Endodermal cell (in vitro differentiated cells): Measurements from ENCODE around the gene INTS11. TPM values are rescaled to one million over a fixed set of nuclear protein-coding genes. Genes with fewer than 3 reads are reported as not detected.

Experiments used
- DNase-seq: peaks from one replicate; pipeline ENCODE4 v3.0.0-alpha.2; 2017
- H3K27ac ChIP-seq: 2 replicates; pipeline ENCODE4 v1.5.1; 2013; ENCODE audit warnings: mild to moderate bottlenecking, low read depth, low read length, moderate library complexity
- H3K27me3 ChIP-seq: 2 replicates; pipeline ENCODE4 v1.6.1; 2013; ENCODE audit warnings: mild to moderate bottlenecking, low read length, moderate library complexity; ENCODE audit not compliant: insufficient read depth, control insufficient read depth, poor library complexity, severe bottlenecking
- H3K36me3 ChIP-seq: 2 replicates; pipeline ENCODE4 v1.7.0; 2013; ENCODE audit warnings: mild to moderate bottlenecking, low read length, moderate library complexity; ENCODE audit not compliant: control insufficient read depth, insufficient read depth
- H3K4me1 ChIP-seq: one replicate; pipeline ENCODE4 v1.7.0; 2013; ENCODE audit warnings: low read length; ENCODE audit not compliant: control insufficient read depth, insufficient read depth
- H3K4me3 ChIP-seq: 2 replicates; pipeline ENCODE4 v1.5.1; 2013; ENCODE audit warnings: mild to moderate bottlenecking, low read length, moderate library complexity
- H3K9ac ChIP-seq: 2 replicates; pipeline ENCODE4 v1.6.1; 2013; ENCODE audit warnings: mild to moderate bottlenecking, low read length, moderate library complexity; ENCODE audit not compliant: poor library complexity, severe bottlenecking; ENCODE audit errors: extremely low read depth
- H3K9me3 ChIP-seq: 2 replicates; pipeline ENCODE4 v1.6.1; 2013; ENCODE audit warnings: mild to moderate bottlenecking, low read length, moderate library complexity; ENCODE audit not compliant: control insufficient read depth
- H3K27ac Mint-ChIP-seq: 2 replicates; pipeline ENCODE4 v1.8.0; 2020; ENCODE audit warnings: mixed read lengths
- H3K27me3 Mint-ChIP-seq: 2 replicates; pipeline ENCODE4 v1.8.0; 2021; ENCODE audit warnings: mild to moderate bottlenecking, mixed read lengths; ENCODE audit not compliant: insufficient read depth
- H3K36me3 Mint-ChIP-seq: 2 replicates; pipeline ENCODE4 v1.8.0; 2020; ENCODE audit warnings: low read depth, mixed read lengths
- H3K4me1 Mint-ChIP-seq: 2 replicates; pipeline ENCODE4 v1.8.0; 2020; ENCODE audit warnings: mixed read lengths
- H3K4me3 Mint-ChIP-seq: 2 replicates; pipeline ENCODE4 v1.8.0; 2020; ENCODE audit warnings: mild to moderate bottlenecking, moderate library complexity, mixed read lengths
- H3K9me3 Mint-ChIP-seq: 2 replicates; pipeline ENCODE4 v1.8.0; 2020; ENCODE audit warnings: mild to moderate bottlenecking, mixed read lengths
- CTCF ChIP-seq: fragments of 200-600 bp; sonication (generic); conservative IDR thresholded peaks from 2 replicates; pipeline ENCODE4 v1.5.0; 2021; ENCODE audit warnings: antibody characterized with exemption, mild to moderate bottlenecking
- WGBS, 2 experiments: methylation state at CpG; one replicate each; pipeline versions ENCODE4 v1.1.5 to v1.1.7; 2013; ENCODE audit warnings: missing lambda C conversion rate in 2 of 2, mixed read lengths in 1 of 2; ENCODE audit not compliant: insufficient coverage in 1 of 2, insufficient read length in 1 of 2; 5-methylcytosine and 5-hydroxymethylcytosine counted together
- total RNA-seq, 2 donors: library from RNA; stranded (reverse); fragmentation: NEBNext Ultra II Directional in 1 of 2; extraction: Animal tissue kit (Norgen Biotek cat#: 25700) in 1 of 2; gene quantifications; 2 replicates in 1 of 2; 3 replicates in 1 of 2; pipeline ENCODE4 v1.2.1, GENCODE V29; 2021

Gene INTS11
- total RNA-seq, 2 donors from 2014 or later, result 146 to 153 TPM

GRCh38 chr1:1351511-1352427 is 27.3 kb upstream of the INTS11 start:
- no peaks in the 10 kb centered on the region for H3K36me3 Mint-ChIP-seq
- Histone ChIP-seq H3K9ac (no peak overlapping the region), H3K27ac (peak overlapping the region; percentile 68), H3K4me3 (no peak overlapping the region), H3K36me3 (peaks cover 7% of the 10 kb centered on the region), H3K27me3 (no peaks in the 10 kb centered on the region), H3K9me3 (no peaks in the 10 kb centered on the region), H3K4me1 (peaks cover 8% of the 10 kb centered on the region)
- peaks cover 9% of the 10 kb centered on the region for H3K27me3 Mint-ChIP-seq
- 69 to 72% methylated on average over 17 to 28 of the region's 29 CpGs for WGBS, 2 experiments
- H3K27ac Mint-ChIP-seq, result peak overlapping the region; percentile 67
- H3K4me3 Mint-ChIP-seq, result peak overlapping the region; percentile 42
- no peak for TF ChIP-seq CTCF
- DNase-seq, result peak; percentile 59
- H3K9me3 Mint-ChIP-seq, result no peaks in the 10 kb centered on the region
- peaks cover 10% of the 10 kb centered on the region for H3K4me1 Mint-ChIP-seq

GRCh38 chr1:1349256-1350012 is 25.0 kb upstream of the INTS11 start, which contains the start of gene DVL1:
Gene DVL1, minus strand, starts transcription at chr1:1349418. Its CDS starts 353 bp downstream, at chr1:1349065.
- H3K27ac ChIP-seq, result peak within 1 kb of the TSS; percentile 86
- H3K4me1 Mint-ChIP-seq, result peaks cover 10% of the 10 kb centered on the region

More at GRCh38 chr1:1349256-1350012, 25.0 kb upstream of the INTS11 start, which contains the start of gene DVL1:
- Histone ChIP-seq H3K4me3 (peak within 1 kb of the TSS; percentile 90), H3K9me3 (no peaks in the 10 kb centered on the region), H3K27me3 (no peaks in the 10 kb centered on the region), H3K9ac (peak within 1 kb of the TSS; percentile 63), H3K36me3 (peaks cover 7% of the 10 kb centered on the region), H3K4me1 (peaks cover 8% of the 10 kb centered on the region)
- WGBS, 2 experiments, result 0% methylated on average over 28 to 118 of the region's 122 CpGs
- H3K36me3 Mint-ChIP-seq, result no peaks in the 10 kb centered on the region
- H3K9me3 Mint-ChIP-seq, result no peaks in the 10 kb centered on the region
- peaks cover 6% of the 10 kb centered on the region for H3K27me3 Mint-ChIP-seq
- peak; percentile 70 for TF ChIP-seq CTCF
- peak within 1 kb of the TSS; percentile 67 for H3K4me3 Mint-ChIP-seq
- H3K27ac Mint-ChIP-seq, result no peak within 1 kb of the TSS
- peak; percentile 87 for DNase-seq
